ENCODE results near the gene TSGA10IP.
A peak's percentile ranks its signal among the peaks of the same experiment; 100 is the strongest.

Gene TSGA10IP

DNA sequence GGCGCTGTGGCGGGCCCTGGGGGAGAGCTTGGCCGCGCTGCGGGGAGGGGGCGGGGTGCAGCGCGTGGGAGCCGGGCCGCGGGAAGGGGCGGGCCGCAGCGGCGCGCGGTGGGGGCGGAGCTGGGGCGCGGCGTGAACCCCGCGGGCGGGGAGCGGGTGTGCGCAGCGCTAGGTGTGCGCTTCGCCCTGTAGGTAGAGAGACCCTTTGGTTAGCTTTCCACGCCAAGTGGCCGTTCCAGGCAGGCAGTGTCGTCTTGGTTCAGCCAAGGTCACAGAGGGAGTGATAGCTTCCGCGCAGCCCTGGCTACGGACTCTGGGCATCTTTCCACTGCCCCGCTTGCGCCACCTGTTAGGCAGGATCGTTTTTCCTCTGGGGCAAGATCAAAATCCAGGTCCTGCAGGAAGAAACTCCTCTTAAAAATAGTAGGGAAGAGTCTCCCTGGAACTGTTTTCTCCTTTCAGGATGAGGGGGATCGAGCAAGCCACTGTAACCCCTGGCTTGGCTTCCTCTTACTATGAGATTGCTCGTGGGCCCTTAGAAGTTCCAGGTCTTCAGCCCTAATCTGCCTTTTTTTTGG, 57.5 kb downstream of the TSGA10IP start:
- Histone ChIP-seq H3K79me2 (ENCODE audit: insufficient read depth, low read length) (peaks cover 50% of the 10 kb centered on the region), H2AFZ (ENCODE audit: low read depth, low read length) (peak overlapping the region; percentile 84), H3K4me2 (ENCODE audit: insufficient read depth, low read length) (peak overlapping the region; percentile 71), H3K9me3 (ENCODE audit: insufficient read depth, low read length, severe bottlenecking) (no peaks in the 10 kb centered on the region), H3K4me1 (ENCODE audit: insufficient read depth, low read length) (peaks cover 46% of the 10 kb centered on the region), H3K9ac (ENCODE audit: low read depth, low read length) (peak overlapping the region; percentile 74), H3K36me3 (ENCODE audit: insufficient read depth, low read length) (peaks cover 56% of the 10 kb centered on the region), H3K27ac (ENCODE audit: low read length) (peak overlapping the region; percentile 88), H3K27me3 (ENCODE audit: insufficient read depth, low read length, poor library complexity) (no peaks in the 10 kb centered on the region), H3K4me3 (ENCODE audit: low read depth in 1 of 2, low read length in 2 of 2) (peak overlapping the region; percentile 77 to 92), H4K20me1 (ENCODE audit: insufficient read depth, low read length) (peaks cover 42% of the 10 kb centered on the region)
- TF ChIP-seq, protein P1, sequence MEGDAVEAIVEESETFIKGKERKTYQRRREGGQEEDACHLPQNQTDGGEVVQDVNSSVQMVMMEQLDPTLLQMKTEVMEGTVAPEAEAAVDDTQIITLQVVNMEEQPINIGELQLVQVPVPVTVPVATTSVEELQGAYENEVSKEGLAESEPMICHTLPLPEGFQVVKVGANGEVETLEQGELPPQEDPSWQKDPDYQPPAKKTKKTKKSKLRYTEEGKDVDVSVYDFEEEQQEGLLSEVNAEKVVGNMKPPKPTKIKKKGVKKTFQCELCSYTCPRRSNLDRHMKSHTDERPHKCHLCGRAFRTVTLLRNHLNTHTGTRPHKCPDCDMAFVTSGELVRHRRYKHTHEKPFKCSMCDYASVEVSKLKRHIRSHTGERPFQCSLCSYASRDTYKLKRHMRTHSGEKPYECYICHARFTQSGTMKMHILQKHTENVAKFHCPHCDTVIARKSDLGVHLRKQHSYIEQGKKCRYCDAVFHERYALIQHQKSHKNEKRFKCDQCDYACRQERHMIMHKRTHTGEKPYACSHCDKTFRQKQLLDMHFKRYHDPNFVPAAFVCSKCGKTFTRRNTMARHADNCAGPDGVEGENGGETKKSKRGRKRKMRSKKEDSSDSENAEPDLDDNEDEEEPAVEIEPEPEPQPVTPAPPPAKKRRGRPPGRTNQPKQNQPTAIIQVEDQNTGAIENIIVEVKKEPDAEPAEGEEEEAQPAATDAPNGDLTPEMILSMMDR (IDR thresholded peaks at IDR 0.05; ENCODE audit: borderline replicate concordance, extremely low read depth, low read length, poor library complexity, severe bottlenecking) = no peak
- TF ChIP-seq EZH2 (IDR thresholded peaks at IDR 0.05; ENCODE audit: borderline replicate concordance, low read depth, low read length, severe bottlenecking) = no peak
- ATAC-seq (ENCODE audit: insufficient read depth, low read depth) = peak; percentile 55
- DNase-seq = no peak

DNA sequence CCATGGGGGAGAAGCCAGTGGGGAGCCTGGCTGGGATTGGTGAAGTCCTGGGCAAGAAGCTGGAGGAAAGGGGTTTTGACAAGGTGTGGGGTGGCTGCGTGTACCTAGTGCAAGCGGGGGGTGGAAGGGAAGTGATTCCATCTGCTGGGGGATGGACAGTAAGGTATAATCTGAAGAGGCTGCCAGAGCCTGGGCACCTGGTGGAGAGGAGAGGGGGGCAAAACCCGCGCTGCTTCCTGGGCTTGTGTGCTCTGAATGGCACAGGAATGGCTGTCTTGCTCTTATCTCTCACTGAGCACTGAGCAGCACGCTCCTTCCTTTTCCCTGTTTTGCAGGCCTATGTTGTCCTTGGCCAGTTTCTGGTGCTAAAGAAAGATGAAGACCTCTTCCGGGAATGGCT, 58.0 kb downstream of the TSGA10IP start:
- Histone ChIP-seq H3K79me2 (ENCODE audit: insufficient read depth, low read length) (peaks cover 50% of the 10 kb centered on the region), H3K9ac (ENCODE audit: low read depth, low read length) (peak overlapping the region; percentile 74)

DNA sequence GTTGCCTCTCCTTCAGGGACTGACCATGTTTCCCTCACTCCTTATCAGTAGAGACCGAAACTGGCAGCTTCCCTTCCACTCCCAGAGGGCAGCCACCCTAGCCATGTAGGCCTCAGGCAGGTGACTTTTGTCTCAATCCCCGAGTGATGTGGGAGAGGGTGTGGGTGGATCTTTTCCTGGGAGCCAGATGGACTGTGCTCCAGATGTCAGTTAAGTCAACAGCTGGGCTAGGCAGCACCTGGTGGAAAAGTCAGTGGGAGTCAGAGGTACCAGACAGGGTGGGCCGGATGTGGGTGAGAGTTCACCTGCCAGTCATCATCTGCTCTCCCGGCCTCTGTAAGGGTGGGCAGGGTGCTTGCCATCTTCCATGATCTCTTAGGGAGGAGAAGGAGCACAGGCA, 58.9 kb downstream of the TSGA10IP start:
- Histone ChIP-seq H2AFZ (ENCODE audit: low read depth, low read length) (no peak overlapping the region), H3K79me2 (ENCODE audit: insufficient read depth, low read length) (peaks cover 41% of the 10 kb centered on the region), H3K4me1 (ENCODE audit: insufficient read depth, low read length) (peaks cover 47% of the 10 kb centered on the region), H3K27ac (ENCODE audit: low read length) (no peak overlapping the region), H3K4me2 (ENCODE audit: insufficient read depth, low read length) (no peak overlapping the region), H3K36me3 (ENCODE audit: insufficient read depth, low read length) (peaks cover 42% of the 10 kb centered on the region), H3K27me3 (ENCODE audit: insufficient read depth, low read length, poor library complexity) (no peaks in the 10 kb centered on the region), H3K9me3 (ENCODE audit: insufficient read depth, low read length, severe bottlenecking) (no peaks in the 10 kb centered on the region), H3K9ac (ENCODE audit: low read depth, low read length) (no peak overlapping the region), H4K20me1 (ENCODE audit: insufficient read depth, low read length) (peaks cover 41% of the 10 kb centered on the region), H3K4me3 (ENCODE audit: low read depth in 1 of 2, low read length in 2 of 2) (no peak overlapping the region)
- DNase-seq (peak; percentile 25), ATAC-seq (ENCODE audit: insufficient read depth, low read depth) (no peak)
- TF ChIP-seq EZH2 (IDR thresholded peaks at IDR 0.05; ENCODE audit: borderline replicate concordance, low read depth, low read length, severe bottlenecking) = no peak
- TF ChIP-seq, protein P1 (IDR thresholded peaks at IDR 0.05; ENCODE audit: borderline replicate concordance, extremely low read depth, low read length, poor library complexity, severe bottlenecking) = no peak

More for the DNA sequence above, 58.0 kb downstream of the TSGA10IP start:
- DNase-seq = no peak
- Histone ChIP-seq H3K4me3 (ENCODE audit: low read depth in 1 of 2, low read length in 2 of 2) (peak overlapping the region; percentile 77 to 92), H3K27me3 (ENCODE audit: insufficient read depth, low read length, poor library complexity) (no peaks in the 10 kb centered on the region), H4K20me1 (ENCODE audit: insufficient read depth, low read length) (peaks cover 43% of the 10 kb centered on the region), H3K4me1 (ENCODE audit: insufficient read depth, low read length) (peaks cover 47% of the 10 kb centered on the region), H3K4me2 (ENCODE audit: insufficient read depth, low read length) (peak overlapping the region; percentile 71), H2AFZ (ENCODE audit: low read depth, low read length) (no peak overlapping the region), H3K36me3 (ENCODE audit: insufficient read depth, low read length) (peaks cover 50% of the 10 kb centered on the region), H3K27ac (ENCODE audit: low read length) (peak overlapping the region; percentile 88), H3K9me3 (ENCODE audit: insufficient read depth, low read length, severe bottlenecking) (no peaks in the 10 kb centered on the region)
- TF ChIP-seq, protein P1 (IDR thresholded peaks at IDR 0.05; ENCODE audit: borderline replicate concordance, extremely low read depth, low read length, poor library complexity, severe bottlenecking) = no peak
- TF ChIP-seq EZH2 (IDR thresholded peaks at IDR 0.05; ENCODE audit: borderline replicate concordance, low read depth, low read length, severe bottlenecking) = no peak
- no peak for ATAC-seq (ENCODE audit: insufficient read depth, low read depth)

All from DND-41 (cell line).